HG03460 (cell line): ENCODE data around the gene DNAAF3.
"Not testable (repeated sequence)": the region's sequence is repeated elsewhere in the genome, so short reads cannot be mapped to it uniquely, and the experiment has no call there.

ENCODE experiments used
- ATAC-seq: cut with Tn5 transposase; IDR thresholded peaks from one replicate; pipeline ENCODE4 v1.9.1; 2021; ENCODE audit not compliant: unreplicated experiment

The DNAAF3 gene

GRCh38 chr19:55155784-55156183 lies 10.6 kb downstream of the DNAAF3 start:
- ATAC-seq, result not testable (repeated sequence)

GRCh38 chr19:55153652-55154264 lies 12.7 kb downstream of the DNAAF3 start:
- no peak for ATAC-seq

GRCh38 chr19:55152017-55152416 lies 14.4 kb downstream of the DNAAF3 start:
- ATAC-seq, result no peak

GRCh38 chr19:55149078-55150003 lies 17.1 kb downstream of the DNAAF3 start, which contains the start of gene TNNT1:
Gene TNNT1, minus strand, starts transcription at chr19:55149206. Its CDS starts 2,049 bp downstream, at chr19:55147157.
- no peak for ATAC-seq

- no peak for ATAC-seq
Measured at GRCh38 chr19:55147545-55148251, 18.7 kb downstream of the DNAAF3 start.

- no peak for ATAC-seq
Measured at GRCh38 chr19:55146705-55147273, 19.6 kb downstream of the DNAAF3 start.

- ATAC-seq, result no peak
Measured at GRCh38 chr19:55146078-55146704, 20.2 kb downstream of the DNAAF3 start.

- ATAC-seq, result no peak
Measured at GRCh38 chr19:55145232-55145631, 21.2 kb downstream of the DNAAF3 start.

GRCh38 chr19:55141696-55142095 lies 24.7 kb downstream of the DNAAF3 start:
- no peak for ATAC-seq

- no peak for ATAC-seq
Measured at GRCh38 chr19:55137915-55138314, 28.5 kb downstream of the DNAAF3 start.

GRCh38 chr19:55136399-55137102 lies 29.9 kb downstream of the DNAAF3 start:
- ATAC-seq, result no peak

- no peak for ATAC-seq
Measured at GRCh38 chr19:55134736-55135135, 31.7 kb downstream of the DNAAF3 start.

- ATAC-seq, result no peak
Measured at GRCh38 chr19:55133639-55134444, 32.6 kb downstream of the DNAAF3 start.

GRCh38 chr19:55132453-55133129 lies 33.8 kb downstream of the DNAAF3 start:
- no peak for ATAC-seq

GRCh38 chr19:55131421-55131820 lies 35.0 kb downstream of the DNAAF3 start:
- no peak for ATAC-seq

- no peak for ATAC-seq
Measured at GRCh38 chr19:55119053-55119452, 47.4 kb downstream of the DNAAF3 start.

- no peak for ATAC-seq
Measured at GRCh38 chr19:55118401-55118991, 47.9 kb downstream of the DNAAF3 start.

- peak; percentile 82 for ATAC-seq
Measured at GRCh38 chr19:55117663-55118391, 48.6 kb downstream of the DNAAF3 start.
